Stimulated activated CD4-positive, alpha-beta T cell treated with anti-CD3 and anti-CD28 coated beads, Interleukin-15, amount 100 ng/mL, for 24 hours (primary cell): ENCODE data around the gene BOK.
"Not testable (repeated sequence)": the region's sequence is repeated elsewhere in the genome, so short reads cannot be mapped to it uniquely, and the experiment has no call there.

Source experiments
- DNase-seq: peaks from one replicate; pipeline ENCODE4 v3.0.0-alpha.2; 2020

Gene BOK

GRCh38 chr2:241559323-241560161 is 997 bp downstream of the BOK start:
- DNase-seq, result peak; percentile 28

DNA sequence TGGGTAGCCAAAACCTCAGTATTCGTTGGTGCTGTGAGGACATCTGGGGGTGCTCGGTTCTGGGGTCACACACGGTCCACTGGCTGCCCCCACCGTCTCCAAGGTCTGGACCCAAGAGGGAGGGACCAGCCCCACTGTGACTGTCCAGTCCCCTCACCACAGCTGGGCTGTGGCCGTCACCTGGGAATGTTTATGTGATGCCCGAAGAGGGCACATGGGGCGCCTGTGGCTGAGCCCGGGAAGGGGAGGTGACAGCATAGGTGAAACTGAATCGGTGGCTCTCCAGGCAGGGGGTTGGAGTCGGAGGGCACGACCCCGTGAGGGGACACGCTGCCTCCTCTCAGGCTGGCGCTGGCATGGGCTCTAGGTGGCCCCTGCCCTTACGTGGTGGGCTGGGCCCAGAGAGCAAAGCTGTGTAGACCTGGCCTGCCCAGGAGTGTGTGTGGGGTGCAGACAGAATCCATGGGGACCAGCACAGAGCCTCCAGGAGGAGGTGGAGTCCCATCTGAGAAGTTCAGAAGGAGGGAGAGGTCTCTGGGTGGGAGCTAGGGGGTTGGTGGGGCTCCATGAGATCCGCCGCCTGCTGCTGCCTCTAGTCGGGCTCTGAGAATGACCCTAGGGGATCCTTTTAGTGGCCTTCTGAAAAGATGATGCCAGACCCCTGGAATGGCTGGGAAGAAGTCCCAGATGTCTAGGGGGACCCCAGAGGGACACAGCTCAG is 1.8 kb downstream of the BOK start:
- DNase-seq, result no peak

DNA sequence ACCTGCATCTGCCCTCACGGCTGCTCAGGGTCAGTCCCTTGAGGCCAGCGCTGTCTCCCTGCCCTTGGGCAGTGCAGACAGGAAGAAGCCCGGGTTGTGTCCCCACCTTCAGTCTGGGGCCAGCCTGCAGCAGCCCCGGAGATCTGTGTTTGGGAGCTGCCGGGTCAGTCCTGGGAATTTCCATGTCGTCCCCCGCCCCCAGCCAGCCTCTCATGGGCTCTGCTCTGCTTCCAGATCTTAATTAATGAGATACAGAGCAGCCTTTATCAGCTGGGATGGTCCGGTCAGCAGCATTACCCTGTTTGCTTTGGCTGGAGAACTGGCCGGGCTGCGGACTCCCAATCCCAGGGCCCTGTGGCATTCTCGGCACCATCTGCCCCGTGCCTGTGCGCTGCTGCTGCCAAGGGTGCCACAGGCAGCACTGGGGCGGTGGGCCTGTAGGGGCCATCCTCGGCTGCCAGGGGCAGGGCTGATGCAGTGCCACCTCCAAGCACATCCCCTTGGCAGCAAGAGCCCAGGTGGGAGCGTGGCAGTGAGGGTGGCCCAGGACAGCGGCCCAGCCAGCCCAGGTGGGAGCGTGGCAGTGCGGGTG is 2.4 kb downstream of the BOK start:
- no peak for DNase-seq

- DNase-seq, result no peak
These were observed 3.3 kb downstream of the BOK start for GRCh38 chr2:241561832-241562231.

- no peak for DNase-seq
These were observed 3.8 kb downstream of the BOK start for GRCh38 chr2:241562269-241562891.

GRCh38 chr2:241563031-241563507 is 4.5 kb downstream of the BOK start:
- no peak for DNase-seq

GRCh38 chr2:241563571-241563980 is 5.0 kb downstream of the BOK start:
- DNase-seq, result no peak

DNA sequence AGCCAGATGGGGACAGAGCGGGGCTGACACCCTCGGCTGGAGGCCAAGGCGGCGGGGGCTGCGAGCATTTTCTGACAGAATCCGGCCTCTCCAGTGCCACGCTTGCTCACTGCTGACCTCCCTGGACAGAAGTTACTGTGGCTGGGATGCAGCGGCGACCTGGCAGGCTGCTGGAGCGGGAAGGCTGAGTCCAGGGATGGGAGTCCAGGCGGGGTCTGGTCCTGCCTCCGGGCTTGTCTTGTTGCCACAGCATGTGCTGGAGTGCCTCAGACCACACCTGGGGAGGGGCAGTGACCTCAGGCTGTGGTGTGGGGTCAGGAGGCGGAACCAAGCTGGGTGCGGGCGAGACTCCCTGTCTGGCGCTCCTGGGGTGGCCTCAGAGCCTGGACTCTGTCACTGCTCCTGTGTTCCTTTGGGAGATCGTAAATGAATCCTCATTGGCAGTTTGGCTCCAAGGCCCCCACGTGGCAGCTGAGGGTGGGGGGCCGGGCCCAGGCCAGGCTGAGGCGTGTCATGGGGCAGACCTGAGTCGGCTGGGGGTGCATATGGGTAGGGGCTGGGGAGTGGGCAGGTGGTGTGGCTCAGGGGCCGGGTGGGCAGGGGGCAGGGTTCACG is 5.5 kb downstream of the BOK start:
- no peak for DNase-seq

DNA sequence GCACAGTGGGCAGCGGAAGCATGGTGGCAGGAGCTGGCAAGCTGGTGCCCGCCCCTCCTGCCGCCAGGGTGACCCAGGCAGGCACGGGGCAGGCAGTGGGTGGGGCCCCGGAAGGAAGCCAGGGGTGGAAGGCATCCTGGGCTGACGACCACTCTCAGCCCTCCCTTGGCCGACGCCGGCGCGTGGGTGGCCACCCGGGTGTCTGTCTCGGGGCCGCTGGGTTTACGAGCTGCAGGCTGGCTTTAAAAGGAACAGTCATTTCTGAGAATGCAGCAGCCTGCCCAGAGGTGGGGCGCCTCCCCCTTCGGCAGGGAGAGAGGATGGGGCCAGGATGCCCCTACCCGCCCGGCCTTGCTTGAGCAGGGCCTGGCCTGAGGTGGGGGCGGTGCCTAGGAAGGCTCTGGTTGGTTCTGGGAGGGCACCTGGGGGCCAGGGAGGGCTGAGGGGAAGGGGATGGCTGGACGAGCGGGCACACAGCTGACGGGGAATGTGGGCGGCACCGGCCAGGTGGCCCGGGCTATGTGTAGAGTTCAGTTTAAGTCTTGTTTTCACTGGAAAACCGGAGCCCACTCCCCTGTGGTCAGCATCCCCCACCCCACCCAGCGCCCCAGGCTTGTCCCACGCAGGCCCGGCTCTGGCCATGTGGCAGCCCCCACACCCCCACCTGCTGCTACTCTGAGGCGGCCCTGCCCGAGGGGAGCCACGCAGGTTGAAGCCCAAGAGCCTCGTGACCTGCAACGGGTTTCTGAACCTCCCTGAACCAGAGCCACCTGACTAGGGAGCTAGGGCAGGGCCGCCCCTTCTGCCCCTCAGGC is 6.3 kb downstream of the BOK start:
- DNase-seq, result no peak

DNA sequence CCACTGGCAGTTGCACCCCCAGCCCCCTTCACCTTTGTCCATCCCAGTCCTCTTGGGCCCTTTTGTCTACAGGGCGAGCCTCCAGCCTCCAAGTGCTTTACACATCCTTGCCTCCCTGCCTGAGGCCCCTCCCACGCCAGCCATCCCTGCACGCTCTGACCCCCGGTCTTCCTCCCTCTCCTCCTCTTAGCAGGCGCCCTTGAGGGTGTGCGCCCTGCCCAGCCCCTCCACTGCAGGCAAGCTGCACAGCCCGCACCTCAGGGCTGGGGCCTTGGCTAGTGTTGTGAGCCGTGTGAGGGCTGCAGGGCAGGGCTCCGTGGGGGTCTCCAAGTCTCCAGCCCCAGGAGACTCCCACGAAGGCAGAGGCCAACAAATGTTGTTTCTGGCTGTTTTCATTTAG is 6.9 kb downstream of the BOK start:
- no peak for DNase-seq

DNA sequence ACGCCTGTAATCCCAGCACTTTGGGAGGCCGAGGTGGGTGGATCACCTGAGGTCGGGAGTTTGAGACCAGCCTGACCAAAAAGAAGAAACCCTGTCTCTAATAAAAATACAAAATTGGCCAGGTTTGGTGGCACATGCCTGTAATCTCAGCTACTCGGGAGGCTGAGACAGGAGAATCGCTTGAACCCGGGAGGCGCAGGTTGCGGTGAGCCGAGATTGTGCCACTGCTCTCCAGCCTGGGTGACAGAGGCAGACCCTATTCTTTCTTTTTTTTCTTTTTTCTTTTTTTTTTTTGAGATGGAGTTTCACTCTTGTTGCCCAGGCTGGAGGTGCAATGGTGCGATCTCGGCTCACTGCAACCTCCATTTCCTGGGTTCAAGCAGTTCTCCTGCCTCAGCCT is 7.5 kb downstream of the BOK start:
- not testable (repeated sequence) for DNase-seq

GRCh38 chr2:241566468-241566867 is 7.9 kb downstream of the BOK start:
- no peak for DNase-seq

GRCh38 chr2:241567266-241567665 is 8.7 kb downstream of the BOK start:
- DNase-seq, result not testable (repeated sequence)

- DNase-seq, result no peak
These were observed 9.2 kb downstream of the BOK start for GRCh38 chr2:241567776-241568175.

GRCh38 chr2:241568726-241569125 is 10.2 kb downstream of the BOK start:
- no peak for DNase-seq

- DNase-seq, result no peak
These were observed 11.3 kb downstream of the BOK start for GRCh38 chr2:241569831-241570281.

DNA sequence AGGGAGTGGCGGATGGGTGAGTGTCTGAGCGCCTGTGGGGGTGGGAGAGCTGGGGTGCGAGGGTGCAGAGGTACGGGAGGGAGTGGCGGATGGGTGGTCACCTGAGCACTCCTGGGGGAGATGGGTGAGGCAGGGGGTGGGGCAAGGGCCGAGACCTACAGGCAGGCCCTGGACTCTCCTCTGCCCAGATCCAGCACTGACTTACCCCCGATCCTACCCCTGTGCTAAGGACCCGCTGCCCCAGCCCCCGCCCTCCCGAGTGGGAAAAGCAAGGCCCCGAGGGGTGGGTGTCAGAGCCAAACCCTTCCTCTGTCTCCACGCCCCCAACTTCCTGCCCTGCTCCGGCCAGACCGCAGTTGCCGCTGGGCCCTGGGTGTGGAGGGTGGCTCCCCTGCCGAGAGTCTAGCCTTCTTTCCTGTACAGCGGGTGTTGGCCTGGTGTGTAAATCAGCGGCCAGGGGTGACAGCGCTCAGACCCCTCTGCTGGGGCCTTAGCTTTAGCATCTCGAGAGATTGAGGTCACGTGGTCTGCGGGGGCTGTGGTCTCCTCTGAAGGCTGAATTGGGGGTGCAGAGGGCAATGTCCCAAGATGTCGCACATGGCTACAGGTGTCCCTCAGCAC is 12.5 kb downstream of the BOK start:
- DNase-seq, result no peak

GRCh38 chr2:241571821-241572620 is 13.5 kb downstream of the BOK start:
- DNase-seq, result no peak

- not testable (repeated sequence) for DNase-seq
These were observed 14.5 kb downstream of the BOK start for GRCh38 chr2:241572915-241573651.

DNA sequence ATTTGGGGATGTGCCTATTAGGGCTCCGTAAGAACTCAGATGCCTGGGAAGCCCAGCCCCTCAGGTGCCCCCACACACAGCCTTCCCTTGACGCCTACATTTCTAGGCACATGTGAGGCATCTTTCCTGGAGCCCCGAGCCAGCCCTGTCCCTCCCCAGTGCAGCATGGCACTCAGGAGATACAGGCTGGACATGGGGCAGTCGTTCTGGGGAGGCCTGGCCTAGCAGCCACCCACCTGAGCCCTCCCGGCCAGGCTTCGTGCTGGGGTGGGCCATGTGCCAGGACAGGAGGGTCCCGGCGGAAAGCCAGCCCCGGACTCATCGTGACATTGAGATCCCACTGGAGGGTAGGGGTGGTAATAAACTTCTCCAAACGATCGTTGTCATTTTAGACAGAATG is 15.2 kb downstream of the BOK start:
- no peak for DNase-seq
